HPDE6-E6E7 (cell line): ENCODE results near the gene RAB2B.
A peak's percentile ranks its signal among the peaks of the same experiment; 100 is the strongest.
"Not testable (repeated sequence)": the region's sequence is repeated elsewhere in the genome, so short reads cannot be mapped to it uniquely, and the experiment has no call there.

Source experiments
- DNase-seq: peaks from one replicate; pipeline ENCODE4 v3.0.0; 2011; ENCODE audit warnings: missing footprints; ENCODE audit errors: extremely low spot score

Gene RAB2B

DNA sequence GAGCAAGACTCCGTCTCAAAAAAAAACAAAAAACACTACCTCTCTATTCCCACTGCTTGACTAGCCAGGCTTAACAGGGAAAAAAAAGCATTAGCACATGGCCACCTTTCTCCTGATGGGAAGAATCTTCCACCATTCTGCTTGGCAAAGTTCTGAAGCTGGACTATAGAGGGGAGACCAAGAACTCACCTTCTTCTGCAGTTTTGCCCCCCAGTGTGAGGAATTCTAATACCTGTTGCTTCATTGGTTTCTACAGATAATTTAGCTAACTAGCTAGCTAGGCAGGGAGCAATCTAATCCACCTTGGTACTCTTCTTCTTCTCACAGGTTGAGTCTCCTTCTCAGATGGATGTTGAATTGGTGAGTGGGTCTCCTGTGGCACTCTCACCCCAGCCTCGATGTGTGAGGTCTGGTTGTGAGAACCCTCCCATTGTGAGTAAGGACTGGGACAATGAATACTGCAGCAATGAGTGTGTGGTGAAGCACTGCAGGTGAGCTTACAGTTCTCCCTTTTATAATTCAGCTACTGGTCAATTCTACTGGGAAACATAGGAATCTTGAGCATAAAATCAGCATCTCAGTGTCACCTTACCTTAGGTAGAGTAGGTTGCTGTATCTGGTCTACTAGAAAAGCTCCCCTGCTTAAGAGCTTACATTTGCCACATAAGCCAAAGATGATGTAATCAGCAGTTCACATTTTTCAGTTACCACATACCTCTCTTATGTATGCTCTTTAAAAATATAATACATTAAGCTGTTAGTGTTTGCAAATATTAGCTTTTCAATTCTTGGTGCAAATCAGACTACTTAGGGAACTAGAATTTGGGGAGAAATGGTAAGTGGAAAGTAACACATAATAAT, 18.4 kb upstream of the RAB2B start:
- DNase-seq: no peak

DNA sequence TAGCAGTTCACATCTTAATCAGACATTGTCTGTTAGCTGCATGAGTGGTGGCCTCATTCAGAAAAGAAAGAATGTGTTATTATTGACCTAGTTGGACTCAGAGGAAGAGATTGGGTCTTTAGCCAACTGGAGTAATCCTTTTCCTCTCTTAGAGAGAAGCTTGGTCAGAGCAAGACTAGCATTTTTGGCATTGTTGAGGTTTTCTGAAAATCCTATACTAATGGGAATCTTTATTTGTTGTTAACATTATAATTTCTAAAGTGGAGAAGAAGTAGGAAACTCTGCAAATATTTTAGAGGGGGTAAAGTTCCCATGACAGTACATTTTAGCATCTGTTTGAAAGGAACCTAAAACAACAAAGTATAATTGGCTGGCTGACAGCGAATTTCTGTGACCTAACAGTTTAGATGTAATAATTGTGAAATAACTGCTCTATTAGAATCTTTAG, 9.9 kb upstream of the RAB2B start:
- DNase-seq: no peak

GRCh38 chr14:21476523-21476924, 235 bp downstream of the RAB2B start:
- DNase-seq: peak; percentile 73

DNA sequence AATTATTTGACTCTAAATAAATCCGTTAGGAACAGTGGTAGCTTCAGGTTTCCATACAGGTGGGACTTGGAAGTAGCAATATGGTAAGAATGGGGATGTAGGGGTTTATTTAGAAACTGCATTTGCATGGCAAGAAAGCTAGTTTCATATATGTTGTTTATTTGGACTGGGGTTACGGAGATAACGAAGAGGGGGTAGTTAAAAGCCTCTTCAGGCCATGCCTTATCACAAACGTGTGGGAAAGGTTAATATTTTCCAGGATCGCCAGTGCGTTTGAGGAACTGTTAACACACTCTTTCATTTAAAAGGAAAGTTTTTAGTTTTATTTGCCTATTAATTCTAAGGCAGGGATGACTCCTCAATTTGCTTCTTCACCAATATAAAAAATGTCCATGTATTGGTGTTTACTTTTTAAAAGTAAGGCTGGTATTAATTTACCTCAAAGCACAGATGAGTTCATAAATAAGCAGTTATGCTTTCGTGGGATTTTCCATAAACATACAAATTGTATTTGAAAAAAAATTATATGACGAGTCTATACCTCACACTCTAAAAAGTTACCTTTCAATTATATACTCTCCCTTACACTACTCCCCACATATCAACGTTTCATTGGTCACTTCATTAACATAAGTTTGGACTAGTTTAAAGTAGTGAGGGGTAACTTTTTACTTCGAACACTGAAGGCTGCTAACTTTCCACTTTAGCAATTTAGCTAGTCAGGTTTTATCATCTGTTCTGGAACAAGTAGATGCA, 814 bp downstream of the RAB2B start:
- peak; percentile 22 for DNase-seq

DNA sequence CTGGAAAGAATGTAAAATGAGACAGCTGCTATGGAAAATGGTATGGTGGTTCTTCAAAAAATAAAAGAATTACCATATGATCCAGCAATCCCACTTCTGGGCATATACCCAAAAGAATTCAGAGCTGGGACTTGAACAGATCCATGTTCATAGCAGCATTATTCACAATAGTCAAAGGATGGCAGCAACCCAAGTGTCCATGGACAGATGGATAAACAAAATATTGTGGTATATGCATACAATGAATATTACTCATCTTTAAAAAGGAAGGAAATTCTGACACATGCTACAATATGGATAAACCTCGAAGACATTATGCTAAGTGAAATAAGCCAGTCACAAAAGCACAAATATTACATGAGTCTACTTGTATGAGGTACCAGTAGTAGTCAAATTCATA, 9.1 kb downstream of the RAB2B start:
- DNase-seq: no peak

DNA sequence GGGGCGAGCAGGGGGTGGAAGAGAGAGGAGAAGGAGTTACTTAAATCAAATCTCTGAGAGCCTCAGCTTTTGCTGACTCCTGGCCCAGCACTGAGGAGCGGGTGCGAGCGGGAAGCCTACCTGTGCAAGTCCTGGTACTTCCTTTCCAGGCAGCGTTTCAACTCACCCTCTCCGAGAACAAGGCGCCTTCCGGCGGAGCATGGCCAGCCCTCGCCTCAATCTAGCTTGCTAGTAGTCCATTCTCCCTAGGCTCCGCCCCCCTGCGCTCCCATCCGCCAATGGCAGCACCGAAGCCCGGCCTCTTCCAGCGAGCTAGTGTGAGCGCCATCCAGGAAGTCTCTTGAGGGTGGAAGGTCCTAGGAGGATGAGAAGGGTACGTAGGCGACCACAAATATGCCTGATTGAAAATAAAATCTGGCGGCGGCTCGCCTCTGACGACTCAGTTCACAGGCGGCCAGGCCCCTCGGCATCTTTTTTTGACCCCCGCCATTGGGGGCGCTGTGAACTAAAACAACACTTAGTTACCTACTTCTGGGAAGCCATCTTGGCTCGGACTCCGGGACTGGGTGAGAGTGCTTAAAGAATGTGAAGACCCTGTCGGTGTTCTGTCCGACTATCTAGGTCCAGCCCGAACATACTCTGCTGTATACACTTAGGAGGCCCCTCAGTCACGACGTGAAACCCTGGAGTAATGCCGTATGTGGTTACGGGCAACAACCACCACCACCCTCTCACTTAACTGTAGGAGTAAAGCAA, 20.7 kb downstream of the RAB2B start, which contains the start of gene CHD8:
CHD8 (minus strand) TSS at position 212 of the 756 bp plus-strand sequence. CDS start 24,480 bp downstream, outside the sequence.
- DNase-seq: peak; percentile 99

GRCh38 chr14:21455592-21455911, 21.2 kb downstream of the RAB2B start:
- no peak for DNase-seq

DNA sequence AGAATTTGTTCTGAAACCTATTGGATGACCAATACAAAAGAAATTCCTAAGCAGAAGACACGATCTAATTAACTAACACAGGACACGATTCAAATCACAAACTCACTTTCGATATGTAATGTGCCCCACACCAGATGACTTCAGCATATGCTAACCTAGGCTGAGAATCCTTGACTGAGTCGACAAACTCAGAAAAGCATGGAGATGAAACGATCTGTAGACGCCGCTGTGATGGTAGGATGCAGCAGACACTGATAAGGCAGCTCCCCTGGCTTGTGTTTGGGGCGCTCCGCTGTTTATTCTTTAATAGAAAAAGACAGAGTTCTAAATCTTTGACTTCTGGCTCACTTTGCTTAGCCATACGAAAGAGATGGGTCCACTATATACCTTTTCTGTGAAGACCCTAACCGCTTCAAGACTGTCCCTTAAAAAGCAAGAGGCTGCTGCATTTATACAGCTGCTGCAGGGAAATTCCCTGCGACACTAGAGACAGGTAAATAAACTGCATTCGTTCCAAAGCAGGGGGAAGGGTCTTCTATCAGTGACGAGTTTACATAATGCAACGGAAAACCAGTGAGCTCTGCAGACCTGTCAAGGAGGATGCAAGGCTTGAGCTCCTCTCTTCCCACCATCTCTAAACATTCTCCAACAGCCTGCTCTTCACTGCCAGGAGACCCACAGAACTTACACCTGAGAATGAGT, 21.8 kb downstream of the RAB2B start:
- no peak for DNase-seq

GRCh38 chr14:21449899-21450216, 26.9 kb downstream of the RAB2B start:
- DNase-seq: no peak

DNA sequence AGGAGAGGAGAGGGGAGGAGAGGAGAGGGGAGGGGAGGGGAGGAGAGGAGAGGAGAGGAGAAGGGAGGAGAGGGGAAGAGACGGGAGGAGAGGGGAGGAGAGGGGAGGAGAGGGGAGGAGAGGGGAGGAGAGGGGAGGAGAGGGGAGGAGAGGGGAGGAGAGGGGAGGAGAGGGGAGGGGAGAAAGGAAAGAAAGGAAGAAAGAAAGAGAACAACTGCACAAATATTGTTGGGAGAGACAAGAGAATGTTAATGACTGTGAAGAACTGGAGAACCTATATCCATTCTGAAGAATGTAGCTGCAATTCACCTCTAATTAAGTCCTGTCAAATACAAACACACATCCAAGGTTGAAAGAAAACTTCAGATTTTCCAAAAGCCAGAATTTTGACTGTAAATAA, 34.1 kb downstream of the RAB2B start:
- not testable (repeated sequence) for DNase-seq

DNA sequence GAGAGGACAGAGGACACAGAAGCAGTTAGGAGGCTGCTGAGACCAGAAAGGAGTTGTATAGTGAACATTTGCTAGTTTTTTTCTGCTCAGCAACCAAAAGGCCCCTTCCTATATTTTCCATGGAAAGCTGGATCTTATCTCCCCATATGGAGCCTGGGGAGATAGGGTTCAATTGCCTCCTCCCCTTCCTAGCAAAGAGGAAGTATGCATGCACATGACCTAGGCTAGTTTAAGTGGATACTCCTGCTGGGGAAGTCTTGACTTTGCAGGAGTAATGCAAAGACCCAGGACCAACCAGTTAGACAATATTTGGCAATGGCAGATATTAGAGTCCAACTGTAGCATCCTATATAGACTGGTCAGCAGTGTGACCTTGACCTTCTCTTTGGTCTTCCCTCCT, 35.9 kb downstream of the RAB2B start:
- DNase-seq: no peak

DNA sequence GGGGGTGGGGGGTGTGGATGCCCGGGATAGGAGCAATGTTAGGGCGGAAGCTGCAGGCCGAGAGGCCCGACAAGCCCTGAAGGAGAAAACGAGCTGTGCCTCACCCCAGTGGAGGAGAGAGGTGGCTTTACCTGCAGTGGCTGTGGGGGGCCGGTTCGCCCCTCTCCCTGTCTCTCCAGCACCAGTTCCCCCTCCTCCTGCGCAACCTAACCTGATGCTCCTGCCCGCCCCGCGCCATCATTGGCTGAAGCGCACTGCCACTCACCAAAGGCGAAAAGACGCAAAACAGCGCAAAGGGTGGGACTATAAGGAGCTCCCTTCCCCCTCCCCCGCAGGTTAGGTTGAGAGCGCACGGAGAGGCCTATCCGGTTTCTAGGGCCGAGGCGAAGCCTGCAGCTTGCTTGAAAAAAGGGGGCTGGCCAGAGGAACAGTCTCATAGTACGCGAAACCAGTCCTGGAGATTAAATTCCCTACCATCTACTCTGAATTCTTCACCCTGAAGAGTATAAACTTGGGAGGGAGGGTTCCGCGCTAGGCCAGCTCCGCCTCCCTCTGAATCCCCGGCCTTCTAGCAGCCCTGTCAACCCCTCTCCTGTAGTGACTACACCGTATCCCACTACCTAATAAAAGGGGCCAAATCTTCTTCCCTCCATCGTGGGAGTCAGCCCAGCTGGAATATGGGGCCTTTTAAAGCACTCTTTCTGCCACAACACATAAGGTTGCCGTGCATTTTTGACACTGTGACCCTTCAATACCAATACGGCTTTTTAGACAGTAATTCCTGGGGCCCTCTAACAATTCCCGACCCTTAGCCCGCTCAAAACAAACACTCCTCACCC, 39.5 kb downstream of the RAB2B start:
- peak; percentile 94 for DNase-seq

DNA sequence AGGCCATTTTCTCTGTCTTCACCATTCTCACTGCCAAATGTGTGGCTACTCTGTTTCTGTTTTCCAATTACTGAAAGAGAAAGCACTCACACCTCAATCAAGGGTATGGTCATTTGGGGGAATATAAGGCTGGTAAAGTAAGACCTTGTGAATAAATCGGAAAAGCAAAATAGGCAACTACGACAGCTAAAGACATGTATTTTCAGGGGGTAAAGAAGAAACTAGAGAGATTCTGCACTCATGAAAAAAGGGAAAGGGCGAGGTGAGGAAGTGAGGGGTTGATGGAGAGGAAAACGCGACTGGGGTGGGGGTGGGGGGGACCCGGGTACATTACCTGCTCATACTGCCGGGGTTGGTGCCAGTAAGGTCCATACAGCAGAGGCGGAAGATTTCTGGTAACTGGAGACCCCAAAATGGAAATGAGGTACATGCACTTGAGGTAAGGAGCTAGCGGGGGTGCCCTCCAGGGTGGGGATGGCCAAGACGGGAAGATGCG, 40.1 kb downstream of the RAB2B start:
- DNase-seq: no peak

DNA sequence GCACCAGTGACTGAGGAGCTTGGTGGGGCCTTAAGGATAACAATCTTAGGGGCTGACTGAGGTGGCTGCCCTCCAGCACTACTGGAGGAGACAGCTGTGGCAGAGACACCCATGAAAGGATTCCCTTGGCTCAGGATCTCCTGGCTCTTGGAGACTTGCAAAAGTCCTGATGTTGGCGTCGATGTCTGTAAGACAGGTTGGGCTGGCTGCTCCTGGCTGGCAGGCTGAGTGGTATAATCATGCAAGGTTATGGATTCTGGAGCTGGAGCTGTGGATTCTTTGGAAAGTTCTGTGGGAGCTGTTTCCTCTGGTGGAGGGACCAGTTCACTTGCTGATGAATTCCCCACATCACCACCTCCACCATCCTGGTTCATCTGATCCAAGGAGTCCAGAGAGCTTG, 45.6 kb downstream of the RAB2B start:
- no peak for DNase-seq

GRCh38 chr14:21428930-21429329, 47.8 kb downstream of the RAB2B start:
- DNase-seq: no peak

- no peak for DNase-seq
These were observed 50.1 kb downstream of the RAB2B start for GRCh38 chr14:21426692-21427091.

DNA sequence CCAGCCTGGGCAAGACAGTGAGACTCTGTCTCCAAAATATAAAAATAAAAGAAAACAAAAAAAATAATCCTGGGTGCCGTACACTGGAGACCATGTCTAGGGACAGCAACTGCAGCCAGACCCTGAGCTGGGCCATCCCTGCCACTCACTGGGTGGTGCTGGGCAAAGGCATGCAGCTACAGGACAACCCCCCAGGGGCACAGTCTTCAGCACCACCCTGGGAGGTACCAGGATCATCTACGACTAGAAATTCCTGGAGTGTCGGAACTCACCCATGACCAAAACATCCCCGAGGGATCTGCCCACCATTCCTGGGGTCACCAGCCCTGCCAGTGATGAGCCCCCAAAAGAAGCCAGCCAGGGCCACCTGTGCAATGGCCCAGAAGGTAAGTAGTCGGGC, 57.2 kb downstream of the RAB2B start:
- DNase-seq: no peak

- no peak for DNase-seq
These were observed 61.4 kb downstream of the RAB2B start for GRCh38 chr14:21415329-21415728.

DNA sequence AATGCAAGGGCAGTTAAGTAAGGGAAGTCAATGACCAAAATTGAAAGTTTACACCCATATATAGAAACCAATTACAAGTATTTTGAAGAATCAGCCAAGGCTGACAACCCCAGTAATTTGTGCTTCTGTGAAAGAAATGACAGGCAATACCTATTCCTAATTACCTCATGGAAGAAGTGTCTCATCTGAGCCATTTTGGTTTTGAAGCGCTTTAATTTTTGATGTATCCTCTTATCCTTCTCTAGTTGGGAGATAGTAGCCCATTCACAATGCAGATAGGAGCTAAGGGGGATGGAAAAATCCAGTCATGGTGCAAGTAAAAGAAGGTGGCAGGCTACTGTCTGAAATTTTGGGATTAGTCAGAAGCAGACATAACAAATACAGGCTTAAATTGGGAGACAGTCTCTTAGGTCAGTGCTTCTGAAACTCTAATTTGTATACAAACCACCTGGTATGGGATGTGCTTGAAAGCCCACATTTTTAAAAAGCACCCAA, 62.6 kb downstream of the RAB2B start:
- no peak for DNase-seq
